B cell (primary cell): Measurements from ENCODE around the gene TIMM44. TPM values are rescaled to one million over a fixed set of nuclear protein-coding genes. Genes with fewer than 3 reads are reported as not detected.

ENCODE experiments used
- ATAC-seq: fragments of 200-7000 bp; cut with Tn5 transposase; one replicate; pipeline ENCODE4 v1.10.0; 2021; ENCODE audit warnings: low read depth, mild to moderate bottlenecking, moderate number of reproducible peaks, moderate library complexity
- CTCF ChIA-PET: fragments of 350-600 bp; sonication (Branson Sonifier 250); formaldehyde crosslinking; loops from one replicate; lab custom pipeline; 2021; ENCODE audit warnings: antibody characterized with exemption, inconsistent platforms; lab: Charles Lee
- POLR2A ChIA-PET: fragments of 350-600 bp; sonication (Branson Sonifier 250); formaldehyde crosslinking; loops from one replicate; lab custom pipeline; 2021; ENCODE audit warnings: antibody characterized with exemption; lab: Charles Lee
- DNase-seq: peaks from one replicate; pipeline ENCODE4 v3.0.0; 2013
- H2AFZ ChIP-seq: 2 replicates; pipeline ENCODE4 v1.6.1; 2012; ENCODE audit warnings: mild to moderate bottlenecking, low read depth, low read length; ENCODE audit not compliant: insufficient read depth, poor library complexity, severe bottlenecking
- H3K27ac ChIP-seq, 2 donors: 1 replicate in 1 of 2; 2 replicates in 1 of 2; pipeline ENCODE4 v1.5.1; 2012 to 2013; ENCODE audit warnings: low read length in 2 of 2, mild to moderate bottlenecking in 2 of 2, moderate library complexity in 1 of 2
- H3K27me3 ChIP-seq, 4 experiments: fragments of 200-600 bp in 1 of 4; sonication (generic) in 1 of 4; replicated peaks in 1 of 4; 1 replicate in 2 of 4; 2 replicates in 2 of 4; pipeline versions ENCODE4 v1.6.1 to v1.7.0; 2013 to 2016; ENCODE audit warnings: low read length in 3 of 4, mild to moderate bottlenecking in 2 of 4, mixed read lengths in 1 of 4, moderate library complexity in 1 of 4; ENCODE audit not compliant: insufficient read depth in 4 of 4, control insufficient read depth in 3 of 4; ENCODE audit errors: control extremely low read depth in 1 of 4
- H3K36me3 ChIP-seq, 2 experiments: replicated peaks in 1 of 2; 1 replicate in 1 of 2; 2 replicates in 1 of 2; pipeline versions ENCODE4 v1.6.1 to v1.7.1; 2013; ENCODE audit warnings: low read length in 1 of 2; ENCODE audit not compliant: insufficient read depth in 2 of 2, control insufficient read depth in 1 of 2; ENCODE audit errors: control extremely low read depth in 1 of 2, extremely low read depth in 1 of 2
- H3K4me1 ChIP-seq, 2 donors: fragments of 200-600 bp in 1 of 2; sonication (generic) in 1 of 2; 1 replicate in 1 of 2; 2 replicates in 1 of 2; pipeline versions ENCODE4 v1.5.1 to v1.6.1; 2013 to 2017; ENCODE audit warnings: low read length in 2 of 2; ENCODE audit not compliant: control insufficient read depth in 2 of 2, insufficient read depth in 2 of 2
- H3K4me2 ChIP-seq: replicated peaks from 2 replicates; pipeline ENCODE3; 2012; ENCODE audit warnings: mild to moderate bottlenecking, low read depth, low read length; ENCODE audit not compliant: poor library complexity, severe bottlenecking
- H3K4me3 ChIP-seq, 5 experiments: fragments of 200-600 bp in 1 of 5; sonication (generic) in 1 of 5; 1 replicate in 3 of 5; 2 replicates in 2 of 5; pipeline versions ENCODE4 v1.5.1 to v1.7.0; 2011 to 2016; ENCODE audit warnings: low read length in 4 of 5, mild to moderate bottlenecking in 4 of 5, low read depth in 2 of 5, control low read depth in 1 of 5, moderate library complexity in 1 of 5; ENCODE audit not compliant: insufficient read depth in 1 of 5; ENCODE audit errors: control extremely low read depth in 1 of 5, extremely low read depth in 1 of 5
- H3K79me2 ChIP-seq: fragments of 200-600 bp; sonication (generic); one replicate; pipeline ENCODE4 v1.6.0; 2016; ENCODE audit warnings: low read length; ENCODE audit not compliant: control insufficient read depth, insufficient read depth
- H3K9ac ChIP-seq: fragments of 200-600 bp; sonication (generic); 2 replicates; pipeline ENCODE4 v1.6.1; 2017; ENCODE audit warnings: mild to moderate bottlenecking, low read length, moderate library complexity
- H3K9me3 ChIP-seq, 3 donors: one replicate each; pipeline versions ENCODE4 v1.6.1 to v1.7.1; 2013; ENCODE audit warnings: low read length in 2 of 3; ENCODE audit not compliant: control insufficient read depth in 2 of 3, insufficient read depth in 1 of 3; ENCODE audit errors: control extremely low read depth in 1 of 3
- H4K20me1 ChIP-seq: 2 replicates; pipeline ENCODE4 v1.6.0; 2012; ENCODE audit warnings: mild to moderate bottlenecking, low read length; ENCODE audit not compliant: insufficient read depth, control insufficient read depth, poor library complexity, severe bottlenecking
- H3K27ac Mint-ChIP-seq: one replicate; pipeline ENCODE4 v1.8.0; 2021; ENCODE audit warnings: mixed read lengths
- H3K27me3 Mint-ChIP-seq: one replicate; pipeline ENCODE4 v1.8.0; 2021; ENCODE audit warnings: mixed read lengths
- H3K4me1 Mint-ChIP-seq: one replicate; pipeline ENCODE4 v1.8.0; 2021; ENCODE audit warnings: mixed read lengths
- H3K4me3 Mint-ChIP-seq: one replicate; pipeline ENCODE4 v1.8.0; 2021; ENCODE audit warnings: mixed read lengths
- H3K9me3 Mint-ChIP-seq: one replicate; pipeline ENCODE4 v1.8.0; 2022; ENCODE audit warnings: mixed read lengths; ENCODE audit not compliant: insufficient read depth
- EZH2 ChIP-seq: IDR thresholded peaks from 2 replicates; pipeline ENCODE4 v1.6.1; 2012; ENCODE audit warnings: borderline replicate concordance, low read depth, mild to moderate bottlenecking, moderate library complexity, low read length; ENCODE audit not compliant: insufficient read depth, poor library complexity, severe bottlenecking
- WGBS: methylation state at CpG from one replicate; pipeline ENCODE4 v1.1.5; 2013; ENCODE audit warnings: missing lambda C conversion rate; ENCODE audit not compliant: insufficient coverage; 5-methylcytosine and 5-hydroxymethylcytosine counted together
- intact Hi-C: fragments of 100-400 bp; cut with micrococcal nuclease; formaldehyde crosslinking; loops from one replicate; pipeline ENCODE4 v1.10.0; 2022
- polyA plus RNA-seq: library from polyadenylated mRNA; depleted of rRNA; stranded (reverse); fragments of >200 nt; gene quantifications from 2 replicates; pipeline ENCODE4 v1.2.3, GENCODE V29; 2012
- total RNA-seq, 2 donors: library from RNA; stranded (reverse); fragments of 120-200 nt in 1 of 2; gene quantifications; 1 replicate in 1 of 2; 2 replicates in 1 of 2; pipeline versions ENCODE4 v1.2.3 to v1.2.4, GENCODE V29; 2013 to 2022
- TF ChIP-seq, protein P1 (sequence below): fragments of 200-600 bp; IDR thresholded peaks from one replicate; pipeline ENCODE4 v1.8.0; 2022; ENCODE audit warnings: antibody characterized with exemption, mild to moderate bottlenecking

Gene TIMM44
- total and polyA plus RNA-seq, 2 donors (not counting 1 experiment from before 2014, with no cell fraction given): 48.9 to 66.5 TPM

DNA sequence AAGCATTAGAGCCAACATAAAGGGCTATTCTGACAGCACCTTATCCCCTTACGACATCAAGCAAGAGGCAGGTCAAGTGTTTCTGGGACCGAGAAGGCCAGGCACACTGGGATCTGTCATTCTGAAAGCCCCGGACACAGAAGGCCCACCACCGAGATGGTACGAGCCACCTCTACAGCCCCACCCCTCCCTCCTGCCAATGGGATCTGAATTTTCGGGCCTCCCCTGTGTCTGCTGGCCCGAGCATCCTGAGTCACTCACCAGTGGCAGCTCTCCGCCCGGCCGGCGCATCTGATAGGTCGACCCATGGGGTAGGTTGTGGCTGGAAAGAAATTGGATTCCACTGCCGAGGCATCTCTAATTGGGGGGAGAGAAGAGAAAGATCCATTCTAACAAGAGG lies 2.6 kb downstream of the TIMM44 start:
- Mint-ChIP-seq H3K9me3 (no peaks in the 10 kb centered on the region), H3K4me3 (peak overlapping the region; percentile 27), H3K27ac (no peak overlapping the region), H3K27me3 (no peaks in the 10 kb centered on the region), H3K4me1 (peaks cover 30% of the 10 kb centered on the region)
- H3K79me2 ChIP-seq: peaks cover 47% of the 10 kb centered on the region
- H3K9ac ChIP-seq: no peak overlapping the region
- CTCF ChIA-PET: interaction anchor here (0.9 to 1.9 kb wide), 3 partner anchors 12 to 319 kb away, joined by 3 to 5 read pairs (median 4); no protein-coding TSS in a partner anchor
- POLR2A ChIA-PET: interaction anchor here (0.7 to 0.9 kb wide), 2 partner anchors 20 to 533 kb away, joined by 3 to 5 read pairs; no protein-coding TSS in a partner anchor
- no peaks in the 10 kb centered on the region for H3K9me3 ChIP-seq
- H2AFZ ChIP-seq: no peak overlapping the region
- peaks cover 0 to 36% of the 10 kb centered on the region in 2 experiments for H3K36me3 ChIP-seq
- no peak for DNase-seq
- H3K4me1 ChIP-seq: peaks cover 12 to 21% of the 10 kb centered on the region in 2 donors
- no peaks in the 10 kb centered on the region for H3K27me3 ChIP-seq
- intact Hi-C loops: loop anchor here (5.0 kb wide), 1 partner anchor 89 kb away; no protein-coding TSS in a partner anchor
- WGBS: 96% methylated on average over 13 of the region's 13 CpGs
- ATAC-seq: no peak
- H3K4me3 ChIP-seq: no peak overlapping the region
- H3K4me2 ChIP-seq: no peak overlapping the region
- no peak overlapping the region for H3K27ac ChIP-seq
- TF ChIP-seq, protein P1, sequence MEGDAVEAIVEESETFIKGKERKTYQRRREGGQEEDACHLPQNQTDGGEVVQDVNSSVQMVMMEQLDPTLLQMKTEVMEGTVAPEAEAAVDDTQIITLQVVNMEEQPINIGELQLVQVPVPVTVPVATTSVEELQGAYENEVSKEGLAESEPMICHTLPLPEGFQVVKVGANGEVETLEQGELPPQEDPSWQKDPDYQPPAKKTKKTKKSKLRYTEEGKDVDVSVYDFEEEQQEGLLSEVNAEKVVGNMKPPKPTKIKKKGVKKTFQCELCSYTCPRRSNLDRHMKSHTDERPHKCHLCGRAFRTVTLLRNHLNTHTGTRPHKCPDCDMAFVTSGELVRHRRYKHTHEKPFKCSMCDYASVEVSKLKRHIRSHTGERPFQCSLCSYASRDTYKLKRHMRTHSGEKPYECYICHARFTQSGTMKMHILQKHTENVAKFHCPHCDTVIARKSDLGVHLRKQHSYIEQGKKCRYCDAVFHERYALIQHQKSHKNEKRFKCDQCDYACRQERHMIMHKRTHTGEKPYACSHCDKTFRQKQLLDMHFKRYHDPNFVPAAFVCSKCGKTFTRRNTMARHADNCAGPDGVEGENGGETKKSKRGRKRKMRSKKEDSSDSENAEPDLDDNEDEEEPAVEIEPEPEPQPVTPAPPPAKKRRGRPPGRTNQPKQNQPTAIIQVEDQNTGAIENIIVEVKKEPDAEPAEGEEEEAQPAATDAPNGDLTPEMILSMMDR: no peak
- no peak for TF ChIP-seq EZH2
- peaks cover 9% of the 10 kb centered on the region for H4K20me1 ChIP-seq

DNA sequence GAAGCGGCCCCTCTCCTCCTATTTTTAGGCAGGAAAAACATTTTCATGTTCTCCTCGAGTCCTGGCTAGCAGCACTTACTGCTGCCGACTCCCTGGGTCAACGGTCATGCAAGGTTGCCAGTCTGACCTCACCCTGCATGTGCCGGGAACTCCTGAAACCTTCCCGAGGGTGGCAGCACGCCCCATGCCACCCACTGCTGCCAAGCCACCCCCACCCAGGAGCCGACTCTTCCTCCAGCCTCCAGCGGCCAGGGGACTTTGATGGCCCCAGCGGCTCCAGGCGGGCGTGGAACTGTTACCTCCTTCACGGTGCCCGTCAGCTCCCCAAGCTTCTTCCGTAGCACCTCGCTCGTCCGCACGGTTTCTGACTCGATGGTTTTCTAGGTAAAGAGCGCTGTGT lies 8.7 kb downstream of the TIMM44 start:
- 92% methylated on average over 20 of the region's 21 CpGs for WGBS
- Histone ChIP-seq H2AFZ (no peak overlapping the region), H3K9me3 (no peaks in the 10 kb centered on the region), H4K20me1 (peaks cover 22% of the 10 kb centered on the region), H3K36me3 (peaks cover 2 to 69% of the 10 kb centered on the region in 2 experiments), H3K79me2 (peaks cover 11% of the 10 kb centered on the region), H3K9ac (no peak overlapping the region), H3K27ac (no peak overlapping the region), H3K27me3 (no peaks in the 10 kb centered on the region), H3K4me1 (no peaks in the 10 kb centered on the region), H3K4me3 (no peak overlapping the region), H3K4me2 (no peak overlapping the region)
- Mint-ChIP-seq H3K9me3 (no peaks in the 10 kb centered on the region), H3K4me1 (peaks cover 2% of the 10 kb centered on the region), H3K27me3 (no peaks in the 10 kb centered on the region), H3K27ac (no peak overlapping the region), H3K4me3 (no peak overlapping the region)
- CTCF ChIA-PET: interaction anchor here (1.8 kb wide), 1 partner anchor 9 kb away, joined by 9 read pairs; the partner anchor contains the start of gene TIMM44
- intact Hi-C loops: no loop called here
- POLR2A ChIA-PET: no interaction called here
- TF ChIP-seq, protein P1: no peak
- TF ChIP-seq EZH2: no peak
- no peak for ATAC-seq
- no peak for DNase-seq
